Measurements from ENCODE around the gene E2F3.

Gene E2F3

GRCh38 chr6:20401205-20402091, at the start of gene E2F3:
E2F3 (plus strand) TSS chr6:20401879; CDS start chr6:20402233, 354 bp downstream.
- peak; percentile 99 for DNase-seq (ENCODE audit: low spot score)

GRCh38 chr6:20352346-20352745, 49.3 kb upstream of the E2F3 start:
- DNase-seq (ENCODE audit: low spot score) = no peak

GRCh38 chr6:20353134-20353533, 48.5 kb upstream of the E2F3 start:
- no peak for DNase-seq (ENCODE audit: low spot score)

GRCh38 chr6:20354366-20354765, 47.3 kb upstream of the E2F3 start:
- no peak for DNase-seq (ENCODE audit: low spot score)

GRCh38 chr6:20360471-20361119, 41.1 kb upstream of the E2F3 start:
- no peak for DNase-seq (ENCODE audit: low spot score)

GRCh38 chr6:20362623-20363022, 39.1 kb upstream of the E2F3 start:
- no peak for DNase-seq (ENCODE audit: low spot score)

- DNase-seq (ENCODE audit: low spot score) = peak; percentile 6
Observed at GRCh38 chr6:20364327-20364726, 37.4 kb upstream of the E2F3 start.

- no peak for DNase-seq (ENCODE audit: low spot score)
Observed at GRCh38 chr6:20365456-20365855, 36.2 kb upstream of the E2F3 start.

- DNase-seq (ENCODE audit: low spot score) = no peak
Observed at GRCh38 chr6:20366082-20366830, 35.4 kb upstream of the E2F3 start.

- no peak for DNase-seq (ENCODE audit: low spot score)
Observed at GRCh38 chr6:20367743-20368485, 33.8 kb upstream of the E2F3 start.

GRCh38 chr6:20370393-20370792, 31.3 kb upstream of the E2F3 start:
- no peak for DNase-seq (ENCODE audit: low spot score)

- DNase-seq (ENCODE audit: low spot score) = no peak
Observed at GRCh38 chr6:20370801-20371200, 30.9 kb upstream of the E2F3 start.

- no peak for DNase-seq (ENCODE audit: low spot score)
Observed at GRCh38 chr6:20375436-20375835, 26.2 kb upstream of the E2F3 start.

GRCh38 chr6:20377623-20378265, 23.9 kb upstream of the E2F3 start:
- no peak for DNase-seq (ENCODE audit: low spot score)

- no peak for DNase-seq (ENCODE audit: low spot score)
Observed at GRCh38 chr6:20379231-20379630, 22.4 kb upstream of the E2F3 start.

- DNase-seq (ENCODE audit: low spot score) = no peak
Observed at GRCh38 chr6:20386218-20386617, 15.5 kb upstream of the E2F3 start.

GRCh38 chr6:20389066-20389465, 12.6 kb upstream of the E2F3 start:
- DNase-seq (ENCODE audit: low spot score) = no peak

- DNase-seq (ENCODE audit: low spot score) = no peak
Observed at GRCh38 chr6:20393297-20393696, 8.4 kb upstream of the E2F3 start.

GRCh38 chr6:20399518-20399917, 2.2 kb upstream of the E2F3 start:
- no peak for DNase-seq (ENCODE audit: low spot score)

GRCh38 chr6:20400456-20401204, 1.0 kb upstream of the E2F3 start:
- DNase-seq (ENCODE audit: low spot score) = peak; percentile 52

- peak; percentile 10 for DNase-seq (ENCODE audit: low spot score)
Observed at GRCh38 chr6:20402092-20402341, 338 bp downstream of the E2F3 start.
